ENCODE measurements around the gene TSPAN17.

The TSPAN17 gene

DNA sequence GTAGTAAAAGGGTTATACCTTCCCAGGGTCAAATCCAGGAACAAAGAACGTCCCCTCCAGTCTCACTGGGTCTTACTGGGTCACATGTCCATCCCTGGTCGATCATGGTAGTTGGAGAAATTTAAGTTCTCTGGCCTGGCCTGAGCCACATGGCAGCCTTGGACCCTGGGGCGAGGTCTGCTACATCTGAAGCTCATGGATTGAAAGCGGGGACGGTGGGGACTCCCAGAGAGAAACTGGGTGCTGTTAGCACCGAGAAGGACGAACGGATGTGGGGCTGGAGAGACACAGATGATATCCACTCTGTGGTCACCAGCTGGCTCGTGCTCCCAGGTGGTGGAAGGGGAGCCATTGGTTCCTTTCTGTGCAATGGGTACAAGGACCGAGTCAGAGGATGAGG is 46.9 kb downstream of the TSPAN17 start:
- Histone ChIP-seq H2BK15ac (ENCODE audit: low read depth, poor library complexity, severe bottlenecking) (no peak overlapping the region), H3K9ac (ENCODE audit: low read length) (no peak overlapping the region), H3K4ac (ENCODE audit: low read depth in 1 of 2, low read length in 2 of 2) (no peak overlapping the region), H3K14ac (ENCODE audit: low read length in 2 of 2) (no peak overlapping the region), H3K4me2 (ENCODE audit: low read length, poor library complexity, severe bottlenecking) (no peak overlapping the region), H2AK5ac (ENCODE audit: low read length, severe bottlenecking) (no peak overlapping the region), H3K9me3 (ENCODE audit: control insufficient read depth, low read length) (no peaks in the 10 kb centered on the region), H3K79me1 (replicated peaks; ENCODE audit: low read length, poor library complexity, severe bottlenecking) (no peaks in the 10 kb centered on the region), H2BK5ac (ENCODE audit: low read depth, low read length, poor library complexity, severe bottlenecking) (no peak overlapping the region), H3K4me3 (ENCODE audit: insufficient read depth in 1 of 2, low read depth in 1 of 2, low read length in 2 of 2) (no peak overlapping the region), H3K18ac (ENCODE audit: low read depth in 1 of 2, low read length in 2 of 2) (no peak overlapping the region), H2BK120ac (ENCODE audit: low read depth, low read length) (no peak overlapping the region), H3K27me3 (ENCODE audit: control insufficient read depth in 1 of 2, insufficient read depth in 1 of 2, low read length in 2 of 2) (peaks cover 97 to 98% of the 10 kb centered on the region in 2 experiments), H2AFZ (ENCODE audit: low read depth, low read length) (no peak overlapping the region), H2BK12ac (ENCODE audit: low read length in 2 of 2) (no peak overlapping the region), H3K23ac (ENCODE audit: low read length in 2 of 2) (no peak overlapping the region), H3K4me1 (ENCODE audit: control insufficient read depth, insufficient read depth, low read depth, low read length) (no peaks in the 10 kb centered on the region), H3K36me3 (ENCODE audit: control insufficient read depth in 1 of 2, insufficient read depth in 2 of 2, low read depth in 1 of 2, low read length in 2 of 2) (no peaks in the 10 kb centered on the region), H3K27ac (ENCODE audit: low read length, poor library complexity, severe bottlenecking) (no peak overlapping the region), H4K8ac (ENCODE audit: low read length) (no peak overlapping the region), H4K91ac (ENCODE audit: low read length) (no peak overlapping the region)
- WGBS: 87% methylated on average over 10 of the region's 10 CpGs
- DNase-seq: no peak

- no peak overlapping the region for H4K8ac ChIP-seq (ENCODE audit: low read length)
- H3K27ac ChIP-seq (ENCODE audit: low read length, poor library complexity, severe bottlenecking): no peak overlapping the region
- H2BK15ac ChIP-seq (ENCODE audit: low read depth, poor library complexity, severe bottlenecking): no peak overlapping the region
- no peak overlapping the region for H3K4ac ChIP-seq (ENCODE audit: low read depth in 1 of 2, low read length in 2 of 2)
- no peaks in the 10 kb centered on the region for H3K79me1 ChIP-seq (replicated peaks; ENCODE audit: low read length, poor library complexity, severe bottlenecking)
- DNase-seq: no peak
- no peak overlapping the region for H3K14ac ChIP-seq (ENCODE audit: low read length in 2 of 2)
- H2BK120ac ChIP-seq (ENCODE audit: low read depth, low read length): no peak overlapping the region
- H3K4me3 ChIP-seq (ENCODE audit: insufficient read depth in 1 of 2, low read depth in 1 of 2, low read length in 2 of 2): no peak overlapping the region
- H3K9me3 ChIP-seq (ENCODE audit: control insufficient read depth, low read length): no peaks in the 10 kb centered on the region
- no peak overlapping the region for H3K9ac ChIP-seq (ENCODE audit: low read length)
- H3K27me3 ChIP-seq (ENCODE audit: control insufficient read depth in 1 of 2, insufficient read depth in 1 of 2, low read length in 2 of 2): peaks cover 95 to 97% of the 10 kb centered on the region in 2 experiments
- H3K18ac ChIP-seq (ENCODE audit: low read depth in 1 of 2, low read length in 2 of 2): no peak overlapping the region
- H3K36me3 ChIP-seq (ENCODE audit: control insufficient read depth in 1 of 2, insufficient read depth in 2 of 2, low read depth in 1 of 2, low read length in 2 of 2): no peaks in the 10 kb centered on the region
- H3K4me2 ChIP-seq (ENCODE audit: low read length, poor library complexity, severe bottlenecking): no peak overlapping the region
- 84% methylated on average over 6 of the region's 9 CpGs for WGBS
- no peak overlapping the region for H3K23ac ChIP-seq (ENCODE audit: low read length in 2 of 2)
- no peaks in the 10 kb centered on the region for H3K4me1 ChIP-seq (ENCODE audit: control insufficient read depth, insufficient read depth, low read depth, low read length)
- no peak overlapping the region for H2BK5ac ChIP-seq (ENCODE audit: low read depth, low read length, poor library complexity, severe bottlenecking)
- H2AK5ac ChIP-seq (ENCODE audit: low read length, severe bottlenecking): no peak overlapping the region
- H2BK12ac ChIP-seq (ENCODE audit: low read length in 2 of 2): no peak overlapping the region
- no peak overlapping the region for H4K91ac ChIP-seq (ENCODE audit: low read length)
- no peak overlapping the region for H2AFZ ChIP-seq (ENCODE audit: low read depth, low read length)
Observed at GRCh38 chr5:176694631-176695030, 47.3 kb downstream of the TSPAN17 start.

DNA sequence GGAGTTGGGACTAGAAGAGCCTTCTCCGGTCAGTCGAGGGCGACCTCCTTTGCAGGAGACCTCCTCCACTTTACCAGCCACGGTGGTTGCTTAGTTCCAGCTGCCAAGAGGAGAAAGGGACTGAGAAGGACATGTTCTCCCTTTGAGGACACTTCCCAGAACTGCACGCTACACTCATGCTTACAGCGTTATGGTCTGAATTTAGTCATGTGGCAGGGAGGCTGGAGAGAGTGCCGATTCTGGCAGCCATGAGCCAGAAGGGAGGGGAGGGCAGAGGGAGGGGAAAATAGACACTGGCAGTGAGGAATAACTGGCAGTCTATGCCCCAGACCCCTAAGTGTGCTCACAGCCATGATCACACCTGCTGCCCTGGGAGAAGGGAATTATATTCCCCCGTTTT is 47.8 kb downstream of the TSPAN17 start:
- Histone ChIP-seq H2AFZ (ENCODE audit: low read depth, low read length) (no peak overlapping the region), H3K18ac (ENCODE audit: low read depth in 1 of 2, low read length in 2 of 2) (no peak overlapping the region), H3K79me1 (replicated peaks; ENCODE audit: low read length, poor library complexity, severe bottlenecking) (no peaks in the 10 kb centered on the region), H3K4me1 (ENCODE audit: control insufficient read depth, insufficient read depth, low read depth, low read length) (no peaks in the 10 kb centered on the region), H4K8ac (ENCODE audit: low read length) (no peak overlapping the region), H3K4me2 (ENCODE audit: low read length, poor library complexity, severe bottlenecking) (no peak overlapping the region), H4K91ac (ENCODE audit: low read length) (no peak overlapping the region), H3K23ac (ENCODE audit: low read length in 2 of 2) (no peak overlapping the region), H2BK5ac (ENCODE audit: low read depth, low read length, poor library complexity, severe bottlenecking) (no peak overlapping the region), H3K4me3 (ENCODE audit: insufficient read depth in 1 of 2, low read depth in 1 of 2, low read length in 2 of 2) (no peak overlapping the region), H3K14ac (ENCODE audit: low read length in 2 of 2) (no peak overlapping the region), H2BK15ac (ENCODE audit: low read depth, poor library complexity, severe bottlenecking) (no peak overlapping the region), H3K4ac (ENCODE audit: low read depth in 1 of 2, low read length in 2 of 2) (no peak overlapping the region), H2BK120ac (ENCODE audit: low read depth, low read length) (no peak overlapping the region), H3K9me3 (ENCODE audit: control insufficient read depth, low read length) (no peaks in the 10 kb centered on the region), H3K27ac (ENCODE audit: low read length, poor library complexity, severe bottlenecking) (no peak overlapping the region), H3K9ac (ENCODE audit: low read length) (no peak overlapping the region), H3K27me3 (ENCODE audit: control insufficient read depth in 1 of 2, insufficient read depth in 1 of 2, low read length in 2 of 2) (peaks cover 93 to 97% of the 10 kb centered on the region in 2 experiments), H2AK5ac (ENCODE audit: low read length, severe bottlenecking) (no peak overlapping the region), H2BK12ac (ENCODE audit: low read length in 2 of 2) (no peak overlapping the region), H3K36me3 (ENCODE audit: control insufficient read depth in 1 of 2, insufficient read depth in 2 of 2, low read depth in 1 of 2, low read length in 2 of 2) (no peaks in the 10 kb centered on the region)
- 84% methylated on average over 7 of the region's 8 CpGs for WGBS
- DNase-seq: no peak

GRCh38 chr5:176697267-176697933 is 50.1 kb downstream of the TSPAN17 start:
- H3K4me3 ChIP-seq (ENCODE audit: insufficient read depth in 1 of 2, low read depth in 1 of 2, low read length in 2 of 2): no peak overlapping the region
- H4K91ac ChIP-seq (ENCODE audit: low read length): no peak overlapping the region
- H2BK5ac ChIP-seq (ENCODE audit: low read depth, low read length, poor library complexity, severe bottlenecking): no peak overlapping the region
- DNase-seq: no peak
- H3K18ac ChIP-seq (ENCODE audit: low read depth in 1 of 2, low read length in 2 of 2): no peak overlapping the region
- H2BK12ac ChIP-seq (ENCODE audit: low read length in 2 of 2): no peak overlapping the region
- H3K9me3 ChIP-seq (ENCODE audit: control insufficient read depth, low read length): no peaks in the 10 kb centered on the region
- no peak overlapping the region for H3K14ac ChIP-seq (ENCODE audit: low read length in 2 of 2)
- no peak overlapping the region for H3K9ac ChIP-seq (ENCODE audit: low read length)
- no peaks in the 10 kb centered on the region for H3K4me1 ChIP-seq (ENCODE audit: control insufficient read depth, insufficient read depth, low read depth, low read length)
- H4K8ac ChIP-seq (ENCODE audit: low read length): no peak overlapping the region
- no peak overlapping the region for H3K27ac ChIP-seq (ENCODE audit: low read length, poor library complexity, severe bottlenecking)
- 67% methylated on average over 10 of the region's 10 CpGs for WGBS
- no peaks in the 10 kb centered on the region for H3K36me3 ChIP-seq (ENCODE audit: control insufficient read depth in 1 of 2, insufficient read depth in 2 of 2, low read depth in 1 of 2, low read length in 2 of 2)
- no peak overlapping the region for H2BK120ac ChIP-seq (ENCODE audit: low read depth, low read length)
- no peak overlapping the region for H2AFZ ChIP-seq (ENCODE audit: low read depth, low read length)
- peaks cover 78 to 96% of the 10 kb centered on the region in 2 experiments for H3K27me3 ChIP-seq (ENCODE audit: control insufficient read depth in 1 of 2, insufficient read depth in 1 of 2, low read length in 2 of 2)
- no peak overlapping the region for H2AK5ac ChIP-seq (ENCODE audit: low read length, severe bottlenecking)
- H2BK15ac ChIP-seq (ENCODE audit: low read depth, poor library complexity, severe bottlenecking): no peak overlapping the region
- no peak overlapping the region for H3K4me2 ChIP-seq (ENCODE audit: low read length, poor library complexity, severe bottlenecking)
- H3K23ac ChIP-seq (ENCODE audit: low read length in 2 of 2): no peak overlapping the region
- H3K79me1 ChIP-seq (replicated peaks; ENCODE audit: low read length, poor library complexity, severe bottlenecking): no peaks in the 10 kb centered on the region
- H3K4ac ChIP-seq (ENCODE audit: low read depth in 1 of 2, low read length in 2 of 2): no peak overlapping the region

Measured in mesenchymal stem cell (in vitro differentiated cells and primary cell).